ENCODE data around the gene ECM2. TPM values are rescaled to one million over a fixed set of nuclear protein-coding genes. Genes with fewer than 3 reads are reported as not detected.

ECM2 gene
- total RNA-seq, 1 donor from 2014 or later = 27.5 TPM

DNA sequence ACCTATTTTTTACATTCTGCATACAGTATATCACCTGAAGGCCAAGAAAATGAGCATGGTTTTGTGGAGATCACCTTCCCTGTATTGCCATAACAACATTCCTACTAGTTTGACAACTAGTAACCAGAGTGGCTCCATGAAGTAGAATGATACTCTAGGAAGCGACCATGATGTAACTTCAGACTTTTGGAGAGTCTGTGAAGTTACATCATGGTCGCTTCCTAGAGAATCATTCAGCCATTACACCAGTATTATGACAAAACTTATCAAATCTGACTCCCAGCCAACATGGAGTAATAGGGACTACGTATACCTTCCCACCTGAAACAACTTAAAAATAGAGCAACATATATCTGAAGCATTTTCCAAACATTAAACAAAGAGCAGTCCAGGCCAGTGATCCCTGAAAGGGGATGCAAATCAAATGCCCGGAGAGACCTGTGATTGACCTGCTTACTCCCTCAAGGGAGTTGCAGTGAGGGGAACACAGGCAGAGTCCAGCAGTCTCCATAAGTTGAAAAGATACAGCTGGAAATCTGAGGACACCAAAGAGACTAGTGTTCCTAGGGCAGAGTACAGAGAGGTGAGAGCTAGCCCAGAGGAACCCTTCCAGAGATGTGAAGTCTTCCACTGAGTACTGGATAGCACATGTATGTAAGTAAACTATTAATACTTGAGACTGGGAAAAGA lies 7.8 kb downstream of the ECM2 start:
- no peak for DNase-seq

DNA sequence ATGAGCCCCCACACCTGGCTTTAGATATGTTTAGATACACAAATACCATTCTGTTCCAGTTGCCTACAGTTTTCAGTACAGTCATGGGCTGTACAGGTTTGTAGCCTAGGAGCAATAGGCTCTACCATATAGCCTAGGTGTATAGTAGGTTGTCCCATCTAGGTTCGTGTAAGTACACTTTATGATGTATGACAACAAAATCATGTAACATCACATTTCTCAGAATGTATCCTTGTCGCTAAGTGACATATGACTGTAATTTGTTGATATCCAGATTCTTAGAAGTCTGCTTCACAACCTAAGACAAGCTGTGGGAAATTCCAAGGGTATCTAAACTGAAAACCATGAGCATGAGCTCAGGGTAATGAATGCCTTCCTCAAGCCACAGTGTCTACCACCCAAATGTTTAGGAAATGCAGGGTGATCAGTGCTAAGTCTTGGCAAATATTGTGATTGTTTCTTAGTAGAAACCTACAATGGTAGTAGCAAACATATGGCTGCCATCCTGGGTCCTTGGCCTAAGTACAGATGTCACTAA lies 8.4 kb downstream of the ECM2 start:
- DNase-seq = no peak

DNA sequence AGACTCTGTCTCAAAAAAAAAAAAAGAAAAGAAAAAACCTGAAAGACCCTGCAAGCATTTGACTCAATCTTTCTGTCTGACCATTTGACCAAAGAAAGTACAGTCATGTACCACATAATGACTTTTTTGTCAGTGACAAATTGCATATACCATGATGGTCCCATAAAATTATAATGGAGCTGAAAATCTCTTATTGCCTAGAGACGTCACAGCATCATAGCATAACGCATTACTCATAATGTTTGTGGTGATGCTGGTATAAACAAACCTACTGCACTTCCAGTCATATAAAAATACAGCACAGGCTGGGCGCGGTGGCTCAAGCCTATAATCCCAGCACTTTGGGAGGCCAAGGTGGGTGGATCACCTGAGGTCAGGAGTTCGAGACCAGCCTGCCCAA lies 10.5 kb downstream of the ECM2 start:
- no peak for DNase-seq

DNA sequence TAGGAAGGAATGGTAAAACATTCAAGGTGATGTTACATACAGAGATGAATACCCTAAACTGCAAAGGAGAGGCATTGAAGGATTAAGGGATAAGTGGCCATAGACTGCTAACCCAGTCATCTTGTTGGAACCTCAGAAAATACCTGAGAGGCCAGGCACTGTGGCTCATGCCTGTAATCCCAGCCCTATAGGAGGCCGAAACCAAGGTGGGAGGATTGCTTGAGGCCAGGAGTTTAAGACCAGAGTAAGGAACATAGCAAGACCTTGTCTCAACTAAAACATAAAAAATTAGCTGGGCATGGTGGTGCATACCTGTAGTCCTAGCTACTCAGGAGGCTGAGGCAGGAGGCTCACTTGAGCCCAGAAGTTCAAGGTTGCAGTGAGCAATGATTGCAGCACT lies 10.9 kb downstream of the ECM2 start:
- DNase-seq = no peak

DNA sequence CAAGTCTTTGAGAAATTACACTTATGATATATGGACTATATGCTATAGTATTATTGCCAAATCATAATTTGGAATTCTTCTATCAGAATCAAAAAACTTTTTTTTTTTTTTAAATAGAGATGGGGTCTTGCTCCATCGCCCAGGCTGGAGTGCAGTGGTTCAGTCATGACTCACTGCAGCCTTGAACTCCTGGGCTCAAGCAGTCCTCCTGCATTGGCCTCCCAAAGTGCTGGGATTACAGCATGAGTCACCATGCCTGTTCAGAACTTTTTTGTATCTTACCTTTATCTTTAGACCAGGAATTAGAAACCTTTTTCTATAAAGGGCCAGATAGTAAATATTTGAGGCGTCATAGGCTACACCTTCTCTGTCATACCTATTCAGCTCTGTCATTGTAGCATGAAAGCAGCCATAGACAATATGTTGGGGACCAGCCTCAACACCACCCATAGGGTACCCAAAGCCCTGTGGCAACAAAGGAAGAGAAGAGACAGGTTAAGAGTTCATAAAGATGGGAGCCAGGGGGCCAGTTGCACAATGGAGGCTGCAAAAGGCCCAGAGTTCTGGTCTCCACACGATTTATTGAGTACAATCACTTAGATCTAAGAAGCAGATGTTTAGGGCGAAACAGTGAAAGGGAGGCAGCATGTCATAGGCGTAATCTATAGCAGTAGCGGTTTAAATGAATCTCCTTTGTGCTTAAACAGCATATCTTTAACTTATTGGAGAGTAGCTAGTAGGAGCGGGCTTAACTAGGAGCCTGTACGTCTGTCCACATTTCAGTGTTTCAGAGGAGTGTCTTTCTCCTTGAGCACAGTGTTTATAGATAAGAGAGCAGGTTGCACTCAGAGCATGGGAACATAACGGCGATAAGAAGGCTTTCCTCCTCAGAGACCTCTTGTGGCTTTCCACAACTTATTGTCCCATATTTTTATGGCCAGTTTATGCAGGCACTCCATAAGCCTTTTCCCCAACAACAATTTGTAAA lies 12.5 kb downstream of the ECM2 start:
- DNase-seq = no peak

DNA sequence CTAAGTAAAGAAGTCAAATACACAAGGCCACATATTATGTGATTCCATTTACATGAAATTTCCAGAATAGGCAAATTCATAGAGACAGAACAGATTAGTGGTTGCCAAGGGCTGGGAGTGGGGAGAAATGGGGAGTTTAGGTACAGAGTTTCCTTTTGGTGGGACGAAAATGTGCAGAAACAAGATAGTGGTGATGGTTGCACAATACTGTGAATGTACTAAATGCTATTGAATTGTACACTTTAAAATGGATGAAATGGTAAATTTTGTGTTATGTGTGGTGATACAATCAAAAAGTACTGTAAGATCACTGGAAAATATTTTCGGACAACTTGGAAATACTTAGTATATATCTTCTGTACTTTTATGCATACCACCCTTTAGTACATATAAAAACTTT lies 15.0 kb downstream of the ECM2 start:
- no peak for DNase-seq

DNA sequence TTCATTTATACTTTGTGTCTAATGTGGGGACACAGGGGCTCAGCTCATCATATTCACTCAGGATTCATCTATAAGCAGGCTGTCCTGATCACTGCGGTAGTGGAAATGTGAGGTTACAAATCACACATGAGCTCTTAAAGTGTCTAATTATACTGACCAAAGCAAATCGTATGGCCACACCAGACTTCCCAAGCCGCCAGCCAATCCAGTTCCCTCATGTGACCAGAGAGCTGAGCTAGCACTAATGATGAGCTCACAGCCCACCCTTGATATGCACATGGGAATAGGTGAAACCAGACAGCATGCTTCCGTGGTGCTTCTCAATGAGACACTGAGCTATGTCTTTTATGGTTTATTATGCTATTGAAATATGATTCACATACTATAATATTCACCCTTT lies 17.6 kb downstream of the ECM2 start:
- no peak for DNase-seq

DNA sequence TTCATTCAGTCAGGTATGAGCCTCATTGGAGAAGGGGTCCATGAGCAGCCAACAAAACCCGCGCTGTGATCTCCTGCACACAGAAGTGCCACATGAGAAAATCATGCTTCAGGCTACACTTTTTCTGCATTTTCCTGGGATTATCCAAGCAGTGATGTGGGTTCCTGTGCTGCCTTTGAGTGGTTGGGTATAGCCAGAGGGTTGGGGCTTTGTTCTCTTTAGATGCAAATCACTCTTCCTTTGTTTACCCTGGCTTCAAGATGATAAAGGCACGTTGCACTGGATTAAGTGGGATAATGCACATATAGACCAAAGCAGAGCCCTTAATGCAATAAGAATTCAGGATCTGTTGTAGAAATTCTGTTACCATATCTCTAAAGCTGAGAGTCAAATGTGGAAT lies 18.7 kb downstream of the ECM2 start:
- no peak for DNase-seq

DNA sequence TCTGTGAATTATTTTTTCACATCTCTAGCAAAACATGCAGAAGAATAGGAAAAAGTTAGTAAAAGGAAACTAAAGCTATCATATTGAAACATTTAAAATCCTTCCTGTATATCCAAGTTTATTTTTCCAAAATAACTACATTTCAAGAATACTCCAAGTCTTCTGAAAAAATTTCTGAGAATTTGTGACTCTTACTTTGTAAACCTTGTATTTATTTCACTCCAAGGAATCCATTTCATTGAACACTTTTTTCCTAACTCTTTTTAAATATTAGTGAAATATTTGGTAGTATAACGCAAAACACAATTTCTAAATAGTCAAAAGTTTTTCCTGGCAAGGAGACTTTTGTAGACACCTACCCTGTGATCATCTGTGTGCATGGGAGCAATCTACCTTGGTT lies 19.3 kb downstream of the ECM2 start:
- no peak for DNase-seq

DNA sequence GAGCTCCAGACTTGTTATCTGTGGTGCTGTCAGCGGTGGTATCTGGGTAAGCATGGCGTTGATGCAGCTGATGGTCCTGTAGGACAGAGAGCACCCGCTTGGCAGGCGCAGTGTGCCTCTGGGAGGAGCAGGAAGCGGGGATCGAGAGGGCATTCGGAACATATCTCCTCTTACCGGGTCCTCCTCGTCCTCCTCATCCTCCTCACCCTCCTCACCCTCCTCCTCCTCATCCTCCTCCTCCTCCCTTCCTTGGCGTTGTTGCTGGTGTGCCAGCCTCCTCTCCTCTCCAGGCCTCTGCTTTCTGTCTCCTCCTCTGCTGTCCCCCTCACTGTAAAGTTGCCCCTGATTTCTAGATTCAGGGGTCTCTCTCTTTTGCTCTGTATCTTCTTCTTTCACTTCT lies 21.2 kb downstream of the ECM2 start:
- no peak for DNase-seq

DNA sequence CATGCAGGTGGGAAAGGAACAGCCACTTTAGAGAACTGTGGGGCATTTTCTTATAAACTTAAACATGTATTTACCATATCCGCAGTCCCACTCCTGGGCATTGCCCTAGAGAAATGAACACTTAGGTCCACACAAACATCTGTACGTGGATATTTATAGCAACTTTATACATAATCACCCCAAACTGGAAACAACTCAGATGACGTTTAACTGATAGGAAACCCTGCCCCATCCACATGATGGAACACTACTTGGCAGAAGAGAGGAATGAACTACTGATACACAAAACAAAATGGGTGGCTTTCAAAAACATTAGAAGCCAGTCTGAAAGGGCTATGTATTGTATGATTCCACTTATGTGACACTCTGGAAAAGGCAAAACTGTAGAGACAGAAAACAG lies 22.4 kb downstream of the ECM2 start:
- DNase-seq = no peak

DNA sequence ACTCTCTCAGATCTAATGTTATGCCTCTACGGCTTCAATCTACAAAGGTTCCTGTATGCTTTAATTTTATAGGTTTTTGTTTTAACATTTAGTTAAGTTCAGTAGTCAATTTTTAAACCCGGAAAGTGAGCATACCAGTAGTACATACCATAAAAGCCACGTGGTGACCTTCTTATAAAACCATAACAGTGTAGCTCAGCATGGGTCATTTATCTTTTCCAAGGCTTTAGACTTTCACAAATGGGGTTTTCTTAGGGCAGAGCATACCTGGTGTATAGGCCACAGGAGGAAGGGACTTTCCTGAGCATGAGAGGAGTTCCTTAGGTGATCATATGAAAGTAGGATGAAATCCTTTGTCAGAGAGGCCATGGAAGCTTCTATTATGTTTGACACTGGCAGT lies 23.2 kb downstream of the ECM2 start:
- no peak for DNase-seq

DNA sequence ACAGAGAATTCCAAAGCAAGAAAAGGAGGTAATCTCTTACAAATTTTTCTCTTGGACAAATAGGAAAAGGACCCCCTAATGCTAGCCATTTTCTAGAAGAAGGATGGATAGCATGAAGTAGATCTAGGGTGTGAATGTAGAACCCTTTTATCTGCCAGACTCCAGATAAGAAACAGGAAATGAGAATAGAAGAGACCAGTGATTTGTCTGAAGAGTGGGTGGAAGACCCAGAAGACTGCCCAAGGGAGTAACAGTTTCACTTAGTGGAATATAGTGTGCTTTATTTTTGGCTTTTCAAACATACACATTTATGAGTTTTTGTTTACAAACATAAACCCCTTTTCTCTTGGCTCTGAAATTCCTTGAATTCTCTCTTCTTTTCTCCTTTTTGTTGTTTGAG lies 25.0 kb downstream of the ECM2 start:
- DNase-seq = no peak

DNA sequence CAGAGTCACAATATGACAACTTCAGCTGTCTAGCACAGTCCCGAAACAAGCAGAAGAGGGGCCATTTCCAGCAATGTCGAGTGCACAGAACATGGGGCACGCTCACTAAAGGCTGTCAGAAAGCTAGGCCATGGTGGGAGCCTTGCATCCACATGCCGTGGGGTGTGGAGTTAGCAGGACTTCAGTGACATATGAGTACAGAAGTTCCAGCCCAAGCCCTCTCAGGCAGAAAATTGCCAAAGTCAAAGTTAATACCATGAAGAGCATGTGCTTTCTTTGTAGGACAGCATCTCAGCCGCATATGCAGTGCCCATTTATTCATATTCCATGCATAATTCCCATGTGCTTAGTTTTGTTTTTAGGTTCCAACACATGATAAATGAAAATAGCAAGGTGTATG lies 26.7 kb downstream of the ECM2 start:
- peak; percentile 68 for DNase-seq

DNA sequence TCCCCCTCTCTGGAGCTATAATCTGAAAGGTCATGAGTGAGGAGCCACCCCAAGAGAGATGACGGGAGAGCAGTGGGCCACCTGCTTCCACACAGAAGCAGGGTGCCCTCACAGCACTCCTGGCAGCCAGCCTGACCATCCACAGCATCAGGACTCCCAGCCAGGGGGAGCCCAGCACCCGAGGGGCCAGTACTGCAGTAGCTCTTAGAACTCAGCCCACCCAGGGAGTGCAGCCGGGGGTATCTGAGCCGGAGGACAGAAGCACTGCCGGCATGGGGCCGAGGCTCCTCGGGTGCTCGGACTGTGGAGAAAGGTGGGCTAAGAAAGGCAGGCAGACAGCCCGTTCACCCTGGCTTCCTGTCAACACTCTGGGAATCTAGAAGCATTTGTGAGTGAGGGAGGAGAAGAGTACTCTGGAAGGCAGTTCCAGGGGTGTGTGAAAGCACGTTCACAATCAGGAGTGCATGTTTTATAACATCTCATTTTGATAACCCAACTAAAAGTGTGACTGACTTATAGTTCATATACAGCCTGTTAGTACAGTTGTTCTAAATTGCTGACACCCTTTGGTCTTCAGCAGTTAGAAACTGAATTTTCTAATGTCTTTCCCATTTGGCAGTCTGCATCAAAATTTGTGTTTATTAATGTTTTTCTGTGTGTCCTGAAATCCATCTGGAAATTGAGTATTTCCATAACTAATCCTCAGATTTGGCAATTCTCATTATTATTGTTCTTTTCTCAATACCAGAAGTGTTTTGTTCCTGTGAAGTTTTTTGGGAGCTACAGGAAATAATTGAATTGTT lies 27.6 kb downstream of the ECM2 start:
- DNase-seq = peak; percentile 35

DNA sequence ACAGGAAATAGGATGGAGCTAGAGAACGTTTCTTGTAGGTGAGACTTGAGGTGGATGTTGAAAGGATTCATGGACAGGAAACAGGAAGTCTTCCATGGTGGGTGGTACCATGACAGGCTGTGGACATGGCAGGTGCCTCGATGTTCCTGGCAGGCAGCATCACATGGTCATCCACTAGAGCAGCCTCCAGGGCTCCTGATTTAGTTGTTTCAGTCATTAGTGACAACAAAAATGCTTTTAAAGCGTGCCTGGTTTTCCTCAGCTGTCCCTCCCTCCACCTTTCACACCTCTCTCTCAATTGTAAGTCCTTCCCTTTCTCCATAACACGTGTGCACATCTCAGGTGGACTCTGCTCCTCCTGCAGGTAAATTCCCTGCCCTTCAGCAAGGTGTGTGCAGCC lies 28.3 kb downstream of the ECM2 start:
- DNase-seq = no peak

DNA sequence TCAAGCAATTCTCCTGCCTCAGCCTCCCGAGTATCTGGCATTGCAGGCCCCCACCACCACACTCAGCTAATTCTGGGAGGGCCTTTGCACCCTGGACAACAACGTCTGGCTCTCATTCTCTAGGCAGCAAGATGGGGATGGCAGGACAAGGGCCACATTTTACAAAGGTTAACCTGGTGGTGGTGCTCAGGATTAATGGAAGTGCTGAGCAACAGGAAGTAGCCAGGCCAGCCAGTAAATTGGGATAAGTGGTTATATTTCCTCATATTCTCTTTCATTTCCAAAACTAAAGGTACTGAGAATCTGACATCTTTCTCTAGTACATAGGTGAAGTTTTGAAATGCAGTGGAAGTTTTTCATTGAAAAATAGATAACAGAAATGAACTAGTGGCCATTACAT lies 28.8 kb downstream of the ECM2 start:
- no peak for DNase-seq

DNA sequence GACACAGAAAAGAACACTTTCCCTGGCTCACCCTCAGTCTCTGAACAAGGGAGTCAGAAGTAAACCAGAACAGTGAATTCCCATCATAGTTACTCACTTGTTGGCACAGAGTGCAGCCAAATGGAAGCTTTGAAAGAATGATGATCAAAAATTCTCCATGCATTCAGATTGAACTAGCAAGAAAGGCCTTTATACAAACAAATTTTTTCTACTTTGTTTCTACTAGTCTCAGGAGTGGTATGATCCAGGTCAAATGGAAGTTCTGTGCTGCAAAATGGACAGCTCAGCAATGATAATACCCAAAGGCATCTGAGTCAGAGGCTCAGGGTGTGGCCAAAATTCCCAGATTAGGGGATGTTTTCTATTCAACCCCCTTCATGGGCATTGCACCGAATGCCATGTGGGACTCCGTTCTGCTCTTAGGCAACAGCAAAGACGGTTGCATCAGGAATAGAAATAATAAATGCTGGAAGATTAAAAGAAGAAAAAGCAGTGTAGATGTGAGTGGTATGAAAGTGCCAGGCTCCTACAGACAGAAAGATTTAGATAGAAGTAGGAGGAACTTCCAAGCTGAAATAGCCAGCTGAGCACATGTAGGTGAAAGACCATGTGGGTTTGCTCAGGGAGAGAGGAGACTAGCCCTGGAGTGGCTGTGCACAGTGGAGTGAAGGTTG lies 29.5 kb downstream of the ECM2 start:
- DNase-seq = peak; percentile 88

DNA sequence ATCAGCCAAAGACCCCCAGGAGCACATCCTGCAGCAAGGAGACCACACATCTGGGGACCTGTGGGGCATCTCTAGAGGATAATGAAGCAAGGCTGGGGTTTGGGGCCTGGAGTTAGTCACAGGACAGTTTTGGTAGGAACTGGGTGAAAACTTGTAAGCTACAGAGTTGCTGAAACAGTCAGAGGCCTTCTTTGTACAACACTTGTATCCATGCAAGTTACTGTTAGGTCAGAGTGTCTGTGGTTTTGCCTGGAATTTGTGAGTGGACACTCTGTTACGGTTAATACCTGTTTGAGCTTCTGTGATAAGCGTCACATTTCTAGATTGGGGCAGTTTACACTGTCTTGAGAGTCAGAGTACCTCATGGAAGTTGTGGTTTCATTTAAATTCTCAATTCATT lies 30.9 kb downstream of the ECM2 start:
- DNase-seq = no peak

DNA sequence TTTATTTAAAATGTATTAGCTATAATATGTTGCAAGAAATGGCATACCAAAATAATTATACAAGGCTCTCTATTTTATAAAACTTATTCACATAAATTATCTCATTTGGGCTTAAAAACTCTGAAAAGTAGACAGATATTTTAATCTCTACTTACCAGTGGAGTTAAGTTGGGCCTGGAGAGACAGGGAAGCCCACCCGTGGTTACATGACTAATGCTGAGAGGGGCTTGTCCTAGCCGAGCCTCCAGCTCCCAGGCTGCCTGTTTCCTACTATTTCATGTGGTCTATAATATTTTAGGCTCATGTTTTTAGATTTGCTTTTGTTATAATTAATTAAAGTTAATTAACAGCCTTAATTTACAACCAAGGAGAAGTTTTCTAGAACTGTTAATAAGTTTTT lies 32.6 kb downstream of the ECM2 start:
- no peak for DNase-seq

DNA sequence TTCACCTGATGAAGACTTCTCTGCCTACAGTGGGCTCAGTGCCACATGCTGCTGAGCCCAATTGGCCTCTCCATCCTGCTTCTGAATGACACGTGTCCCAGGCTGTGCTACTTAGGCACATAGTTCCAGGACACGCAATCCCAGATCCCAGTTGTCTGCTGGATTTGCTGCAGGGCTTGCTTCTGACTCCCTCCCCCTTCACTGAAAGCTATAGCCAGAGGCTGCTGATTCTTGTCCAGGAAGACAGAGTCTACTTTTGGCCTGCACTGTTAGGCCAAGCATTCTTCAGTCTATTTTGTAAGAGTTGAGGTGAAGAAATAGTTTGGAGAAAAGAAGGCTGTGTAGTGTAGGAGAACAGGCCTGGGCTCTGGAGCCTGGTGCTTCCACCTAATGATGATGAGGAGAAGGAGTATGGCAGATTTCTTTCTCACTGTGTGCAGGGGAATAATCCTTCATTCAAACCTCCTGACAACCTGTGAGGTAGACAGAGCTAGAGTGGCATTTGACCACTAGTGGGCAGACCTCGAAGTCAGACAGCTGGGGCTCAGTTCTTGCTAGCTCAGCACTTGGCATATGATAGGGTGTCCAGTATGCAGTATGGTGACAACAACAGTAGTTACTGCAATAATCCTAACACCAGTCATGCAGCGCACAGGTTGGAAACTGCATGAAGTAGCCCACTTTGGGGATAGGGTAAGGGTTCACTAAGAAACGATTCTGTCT lies 34.0 kb downstream of the ECM2 start:
- DNase-seq = peak; percentile 37

Data from tongue (tissue), 2 donors.